Fibroblast of the conjunctiva (primary cell): ENCODE results near the gene ZNF618.

Experiments used
- DNase-seq: peaks from one replicate; pipeline ENCODE4 v3.0.0-alpha.2; 2010; ENCODE audit warnings: low read depth

The ZNF618 gene

GRCh38 chr9:114001410-114001685, 125.2 kb downstream of the ZNF618 start:
- no peak for DNase-seq

- DNase-seq: no peak
These were observed 125.7 kb downstream of the ZNF618 start for GRCh38 chr9:114001794-114002261.

GRCh38 chr9:114002271-114002985, 126.3 kb downstream of the ZNF618 start:
- no peak for DNase-seq

- no peak for DNase-seq
These were observed 126.9 kb downstream of the ZNF618 start for GRCh38 chr9:114002986-114003350.

- no peak for DNase-seq
These were observed 127.2 kb downstream of the ZNF618 start for GRCh38 chr9:114003351-114003750.

GRCh38 chr9:114003758-114004157, 127.6 kb downstream of the ZNF618 start:
- no peak for DNase-seq

GRCh38 chr9:114004221-114004716, 128.2 kb downstream of the ZNF618 start:
- no peak for DNase-seq

GRCh38 chr9:114005371-114006154, 129.5 kb downstream of the ZNF618 start:
- DNase-seq: no peak

GRCh38 chr9:114006155-114006550, 130.0 kb downstream of the ZNF618 start:
- DNase-seq: no peak

GRCh38 chr9:114006931-114007691, 131.0 kb downstream of the ZNF618 start:
- DNase-seq: no peak

GRCh38 chr9:114007991-114008666, 132.0 kb downstream of the ZNF618 start:
- DNase-seq: no peak

GRCh38 chr9:114008667-114009410, 132.7 kb downstream of the ZNF618 start:
- no peak for DNase-seq

GRCh38 chr9:114011313-114011712, 135.2 kb downstream of the ZNF618 start:
- no peak for DNase-seq

- no peak for DNase-seq
These were observed 136.0 kb downstream of the ZNF618 start for GRCh38 chr9:114012126-114012525.

GRCh38 chr9:114014044-114014443, 137.9 kb downstream of the ZNF618 start:
- DNase-seq: no peak

- DNase-seq: no peak
These were observed 139.5 kb downstream of the ZNF618 start for GRCh38 chr9:114015607-114016006.

- no peak for DNase-seq
These were observed 140.0 kb downstream of the ZNF618 start for GRCh38 chr9:114016101-114016500.

- no peak for DNase-seq
These were observed 140.7 kb downstream of the ZNF618 start for GRCh38 chr9:114016629-114017423.

- DNase-seq: no peak
These were observed 141.9 kb downstream of the ZNF618 start for GRCh38 chr9:114017741-114018715.
